ENCODE results near the gene NBEA.

- TF ChIP-seq CTCF (IDR thresholded peaks at IDR 0.05) (no peak), POLR2AphosphoS5 (IDR thresholded peaks at IDR 0.05) (no peak), POLR2A (IDR thresholded peaks at IDR 0.05) (no peak)
Measured at GRCh38 chr13:35693134-35693784, 751.2 kb downstream of the NBEA start.

Measured in sigmoid colon (tissue), 4 donors.